ENCODE data around the gene RNASEH2A.
A peak's percentile ranks its signal among the peaks of the same experiment; 100 is the strongest.
"Not testable (repeated sequence)": the region's sequence is repeated elsewhere in the genome, so short reads cannot be mapped to it uniquely, and the experiment has no call there.

The RNASEH2A gene

DNA sequence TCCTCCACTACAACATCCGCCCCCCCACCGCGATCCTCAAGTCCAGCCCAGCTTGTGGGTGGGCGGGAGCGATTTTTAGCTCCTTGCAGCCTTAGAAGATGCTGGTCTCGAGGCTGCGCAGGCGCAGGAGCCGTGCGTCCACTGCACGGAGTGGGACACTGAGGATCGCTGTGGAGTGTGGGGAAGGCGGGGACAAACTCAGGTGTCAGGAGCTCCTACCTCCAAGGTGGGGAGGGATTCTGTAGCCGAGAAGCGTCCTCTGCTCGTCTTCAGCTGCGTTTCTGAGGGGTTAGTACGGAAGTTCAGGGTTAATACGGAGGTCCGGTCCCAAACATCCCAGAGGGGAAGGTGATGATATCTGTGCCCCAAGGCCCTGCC lies 28.2 kb downstream of the RNASEH2A start, which contains the start of gene RTBDN:
TSS of gene RTBDN (minus strand) at position 14 of the 378 bp plus-strand sequence. CDS start 4,600 bp downstream, outside the sequence.
- DNase-seq = no peak

- DNase-seq = no peak
These were observed 28.8 kb downstream of the RNASEH2A start for GRCh38 chr19:12834976-12835757.

DNA sequence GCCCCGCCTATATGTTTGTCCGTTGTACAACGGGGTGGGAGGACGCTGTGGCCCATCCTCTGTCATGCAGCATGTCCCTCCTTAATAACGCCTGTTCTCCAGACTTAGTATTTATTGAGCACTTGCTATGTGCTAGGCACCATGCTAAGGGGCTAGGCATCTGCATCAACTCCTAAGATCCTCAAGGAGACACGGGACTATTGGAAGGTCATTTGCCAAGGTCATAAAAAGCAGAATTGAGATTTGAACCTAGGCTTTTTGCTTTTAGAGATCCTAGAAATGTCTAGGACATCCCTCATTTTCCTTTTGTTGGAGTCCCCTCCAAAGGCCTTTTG lies 30.1 kb downstream of the RNASEH2A start:
- no peak for DNase-seq

GRCh38 chr19:12837225-12837624 lies 30.8 kb downstream of the RNASEH2A start:
- DNase-seq = no peak

- DNase-seq = peak; percentile 29
These were observed 31.9 kb downstream of the RNASEH2A start, which contains the start of gene MAST1 for GRCh38 chr19:12838182-12838885. TSS of gene MAST1 (plus strand) at chr19:12838515. CDS start at chr19:12838573, 58 bp downstream.

DNA sequence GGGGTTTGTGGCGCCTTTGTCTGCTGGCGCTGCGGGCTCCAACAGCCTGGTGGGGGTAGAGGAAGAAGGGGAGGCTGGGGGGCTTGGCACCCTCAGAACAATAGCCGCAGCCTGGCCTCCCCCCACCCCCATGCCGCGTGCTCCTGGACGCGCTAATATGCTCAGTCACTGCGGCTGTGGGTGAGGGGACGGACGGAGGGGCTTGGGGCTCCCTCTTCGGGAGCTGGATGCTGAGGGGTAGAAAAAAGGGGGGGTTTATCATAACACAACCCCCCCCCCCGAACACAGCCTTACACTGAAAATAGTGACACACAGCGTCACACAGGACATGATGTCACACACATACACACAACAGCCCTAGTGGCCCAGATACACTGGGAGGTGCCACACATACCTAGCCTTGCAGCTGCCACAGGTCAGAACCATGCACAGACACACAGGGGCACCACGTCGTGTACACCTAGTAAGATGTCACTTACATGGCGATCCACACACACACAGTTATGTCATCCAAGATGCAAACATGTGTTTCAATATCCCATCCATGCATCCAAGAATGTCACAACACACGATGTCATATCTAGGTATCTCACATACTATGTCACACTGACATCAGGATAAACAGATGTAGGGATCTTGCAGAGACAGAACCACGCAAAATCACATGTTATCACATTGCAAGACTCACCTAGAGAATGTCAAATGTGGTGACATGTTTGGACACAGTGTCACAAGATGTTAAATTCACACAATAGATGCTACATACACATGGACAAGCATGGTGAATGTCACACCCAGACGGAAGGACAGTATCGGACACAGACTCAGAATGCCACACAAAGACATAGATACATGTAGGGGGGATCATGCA lies 32.7 kb downstream of the RNASEH2A start:
- no peak for DNase-seq

- peak; percentile 19 for DNase-seq
These were observed 34.0 kb downstream of the RNASEH2A start for GRCh38 chr19:12840091-12841079.

DNA sequence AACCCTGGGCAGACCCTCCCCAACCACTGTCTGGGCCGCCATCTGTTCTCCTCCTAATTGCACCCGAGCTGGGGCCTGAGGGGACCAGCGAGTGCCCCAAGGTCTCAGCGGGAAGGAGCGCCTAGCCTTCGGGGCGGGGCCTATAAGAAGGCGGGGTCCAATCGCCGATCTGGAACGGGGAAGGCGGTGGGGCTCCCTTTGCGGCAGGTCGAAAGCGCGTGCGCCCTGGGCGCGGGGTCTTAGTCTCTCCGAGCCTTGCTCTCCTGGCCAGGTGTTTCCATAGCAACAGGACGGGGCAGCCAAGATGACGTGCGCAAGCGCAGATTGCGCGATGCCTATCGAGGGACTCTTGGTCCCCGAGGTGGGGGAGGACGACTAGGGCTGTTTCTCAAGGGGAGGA lies 34.7 kb downstream of the RNASEH2A start:
- no peak for DNase-seq

DNA sequence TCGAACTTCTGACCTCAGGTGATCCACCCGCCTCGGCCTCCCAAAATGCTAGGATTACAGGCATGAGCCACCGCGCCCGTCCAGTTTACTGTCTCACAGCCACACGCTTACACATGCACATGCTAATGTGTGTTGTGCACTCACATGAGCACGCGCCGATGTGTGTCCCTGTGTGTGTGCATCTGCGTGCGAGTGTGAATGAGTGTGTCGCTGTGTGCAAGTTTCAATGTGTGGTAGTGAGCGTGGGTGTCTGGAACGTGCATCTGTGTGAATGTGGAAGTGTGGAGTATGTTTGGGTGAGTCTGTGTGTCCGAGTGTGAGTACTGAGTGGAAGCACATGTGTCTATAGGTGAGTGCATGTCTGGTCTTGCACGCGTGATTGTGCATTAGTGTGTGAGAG lies 36.1 kb downstream of the RNASEH2A start:
- no peak for DNase-seq

DNA sequence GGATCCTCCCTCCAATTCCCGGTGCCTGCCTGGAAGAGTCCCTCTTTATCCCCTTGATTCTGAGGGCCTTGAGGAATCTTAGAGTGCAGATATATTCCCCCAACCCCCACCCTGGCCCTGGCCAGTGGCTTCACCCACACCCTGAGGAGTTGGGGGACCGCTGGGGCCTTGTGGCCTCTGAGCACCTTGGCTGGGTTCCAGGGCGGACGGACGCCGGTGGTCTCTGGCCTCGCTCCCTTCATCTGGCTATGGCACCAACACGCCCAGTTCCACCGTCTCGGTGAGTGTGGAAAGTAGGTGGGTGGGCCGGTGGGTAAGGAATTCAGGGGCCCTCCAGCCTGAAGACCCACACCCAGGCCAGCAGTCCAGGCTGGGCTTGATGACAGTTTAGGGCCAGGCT lies 36.9 kb downstream of the RNASEH2A start:
- DNase-seq = no peak

DNA sequence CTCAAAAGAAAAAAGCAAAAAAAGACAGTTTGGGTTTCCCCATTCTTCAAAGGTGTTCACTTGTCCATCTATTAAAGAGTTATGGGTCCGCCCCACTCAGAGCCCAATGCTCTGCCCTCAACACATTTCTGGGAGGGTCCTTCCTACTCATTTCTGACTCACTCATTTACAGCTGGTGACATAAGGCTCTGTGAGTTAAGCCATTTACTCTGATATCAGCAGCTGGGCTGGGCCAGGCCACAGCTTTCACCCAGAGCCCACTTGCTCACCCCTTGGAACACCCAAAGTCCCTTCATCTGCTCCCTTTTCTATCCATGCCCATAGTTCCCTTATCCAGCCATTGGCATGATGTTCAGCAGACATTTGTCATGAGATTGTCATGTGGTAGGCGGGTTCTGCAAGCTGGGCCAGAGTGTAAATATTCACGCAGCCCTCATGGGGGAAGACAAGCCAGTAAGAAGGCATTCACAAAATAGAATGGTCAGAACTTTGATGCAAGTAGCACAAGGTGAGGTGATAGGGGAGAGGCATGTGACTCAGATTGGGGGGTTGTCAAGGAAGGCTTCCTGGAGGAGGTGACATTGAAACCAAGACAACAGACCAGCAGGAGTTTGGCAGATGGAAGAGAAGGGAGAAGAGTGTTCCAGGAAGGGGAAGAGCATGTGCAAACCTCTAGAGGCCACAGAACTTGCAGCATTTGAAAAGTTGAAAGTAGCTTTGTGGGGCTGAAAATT lies 37.8 kb downstream of the RNASEH2A start:
- no peak for DNase-seq

DNA sequence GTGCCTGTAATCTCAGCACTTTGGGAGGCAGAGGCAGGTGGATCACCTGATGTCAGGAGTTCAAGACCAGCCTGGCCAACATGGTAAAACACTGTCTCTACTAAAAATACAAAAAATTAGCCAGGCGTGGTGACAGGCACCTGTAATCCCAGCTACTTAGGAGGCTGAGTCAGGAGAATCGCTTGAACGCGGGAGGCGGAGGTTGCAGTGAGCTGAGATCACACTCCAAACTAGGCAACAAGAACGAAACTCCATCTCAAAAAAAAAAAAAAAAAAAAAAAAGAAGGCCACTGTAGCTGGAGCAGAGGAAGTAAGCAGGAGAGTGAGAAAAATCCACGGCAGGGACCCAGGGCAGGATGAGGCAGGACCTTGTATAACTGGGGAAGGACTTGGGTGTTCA lies 40.2 kb downstream of the RNASEH2A start:
- DNase-seq = not testable (repeated sequence)

DNA sequence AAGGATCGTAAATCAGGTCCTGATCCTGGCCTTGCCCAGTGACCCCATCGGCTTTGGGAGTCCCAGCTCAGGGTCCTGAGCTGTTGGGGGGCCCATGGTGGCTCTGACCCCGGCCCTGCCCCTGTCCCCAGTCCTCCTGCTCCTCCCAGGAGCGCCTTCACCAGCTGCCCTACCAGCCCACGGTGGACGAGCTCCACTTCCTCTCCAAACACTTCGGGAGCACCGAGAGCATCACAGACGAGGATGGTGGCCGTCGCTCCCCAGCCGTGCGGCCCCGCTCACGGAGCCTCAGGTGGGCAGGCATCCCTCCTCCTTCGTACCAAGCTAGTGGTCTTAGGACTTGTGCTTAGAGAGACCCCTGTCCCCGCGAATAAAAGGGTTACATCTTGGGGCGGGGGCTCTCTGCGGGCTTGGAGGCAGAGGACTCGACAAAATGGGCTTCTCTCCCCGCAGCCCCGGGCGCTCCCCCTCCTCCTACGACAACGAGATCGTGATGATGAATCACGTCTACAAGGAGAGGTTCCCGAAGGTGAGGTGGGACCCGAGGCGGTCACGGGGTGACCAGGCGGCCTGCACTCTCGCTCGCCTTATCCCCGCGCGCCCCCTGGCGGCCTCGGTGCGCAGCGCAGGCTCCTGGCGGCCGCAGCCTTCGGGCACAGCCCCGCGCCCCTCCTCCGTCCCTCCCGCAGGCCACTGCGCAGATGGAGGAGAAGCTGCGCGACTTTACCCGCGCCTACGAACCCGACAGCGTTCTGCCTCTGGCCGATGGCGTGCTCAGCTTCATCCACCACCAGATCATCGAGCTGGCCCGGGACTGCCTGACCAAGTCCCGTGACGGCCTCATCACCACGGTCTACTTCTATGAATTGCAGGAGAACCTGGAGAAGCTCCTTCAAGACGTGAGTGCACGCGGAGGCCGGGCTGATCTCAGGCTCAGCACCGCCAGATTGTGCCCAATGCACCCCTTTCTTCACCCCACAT lies 41.1 kb downstream of the RNASEH2A start:
- DNase-seq = peak; percentile 25

GRCh38 chr19:12856653-12857052 lies 50.3 kb downstream of the RNASEH2A start:
- DNase-seq = no peak

DNA sequence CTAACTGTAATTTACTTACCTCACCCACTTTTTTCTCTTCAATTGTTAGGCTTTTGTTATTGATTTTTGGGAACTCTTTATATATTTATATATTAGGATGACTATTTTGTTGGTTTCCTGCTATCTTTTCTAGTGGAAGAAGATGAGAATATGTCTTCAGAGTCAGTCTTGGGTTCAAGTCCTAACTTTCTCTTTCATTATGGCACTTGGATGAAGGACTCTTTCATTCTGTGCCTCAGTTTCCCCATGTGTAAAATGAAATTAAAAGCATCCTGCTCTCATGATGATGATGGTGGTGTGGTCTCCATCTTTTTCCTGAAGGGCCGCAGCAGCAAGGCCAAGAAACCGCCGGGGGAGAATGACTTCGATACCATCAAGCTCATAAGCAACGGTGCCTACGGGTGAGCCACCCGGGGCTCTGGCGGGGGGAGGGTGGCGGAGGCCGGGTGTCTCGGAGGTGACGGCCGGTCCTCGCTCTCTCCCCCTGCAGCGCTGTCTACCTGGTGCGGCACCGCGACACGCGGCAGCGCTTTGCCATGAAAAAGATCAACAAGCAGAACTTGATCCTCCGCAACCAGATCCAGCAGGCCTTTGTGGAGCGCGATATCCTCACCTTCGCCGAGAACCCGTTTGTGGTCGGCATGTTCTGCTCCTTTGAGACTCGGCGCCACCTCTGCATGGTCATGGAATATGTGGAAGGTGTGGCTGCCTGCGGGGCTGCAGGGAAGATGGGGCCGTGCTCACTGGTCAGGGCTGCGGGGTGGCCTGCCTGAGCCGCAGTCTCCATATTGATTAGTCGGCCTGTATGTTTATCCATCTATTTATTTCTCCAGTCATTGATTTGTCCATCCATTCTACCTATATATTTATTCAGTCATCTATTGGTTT lies 51.9 kb downstream of the RNASEH2A start:
- DNase-seq = no peak

DNA sequence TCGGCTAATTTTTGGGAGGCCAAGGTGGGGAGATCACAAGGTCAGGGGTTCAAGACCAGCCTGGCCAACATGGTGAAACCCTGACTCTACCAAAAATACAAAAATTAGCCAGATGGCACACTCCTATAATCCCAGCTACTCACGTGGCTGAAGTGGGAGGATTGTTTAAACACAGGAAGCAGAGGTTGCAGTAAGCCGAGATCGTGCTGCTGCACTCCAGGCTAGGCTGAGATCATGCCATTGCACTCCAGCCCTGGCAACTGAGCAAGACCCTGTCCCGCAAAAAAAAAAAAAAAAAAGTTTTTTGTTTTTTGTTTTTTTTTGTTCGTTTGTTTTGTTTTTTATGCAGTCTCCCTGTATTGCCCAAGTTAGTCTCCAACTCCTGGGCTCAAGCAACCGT lies 53.2 kb downstream of the RNASEH2A start:
- no peak for DNase-seq

All from NCI-H345 (cell line).